ENCODE data around the gene CSNK2A3.

Gene CSNK2A3

GRCh38 chr11:11308249-11308648 lies 44.8 kb downstream of the CSNK2A3 start:
- no peak for TF ChIP-seq CTCF (IDR thresholded peaks at IDR 0.05)
- peaks cover 5 to 18% (median 8%) of the 10 kb centered on the region in 3 donors for H3K36me3 ChIP-seq
- no peak for DNase-seq
- no peak overlapping the region for H3K4me3 ChIP-seq
- no peaks in the 10 kb centered on the region for H3K9me3 ChIP-seq
- no peaks in the 10 kb centered on the region for H3K27me3 ChIP-seq
- H3K4me1 ChIP-seq = peaks cover 0 to 4% (median 3%) of the 10 kb centered on the region in 4 donors
- no peak overlapping the region for H3K27ac ChIP-seq
- intact Hi-C loops (cut with DNase I; ENCODE audit: low total_unique reads) = no loop called here

GRCh38 chr11:11306855-11307254 lies 46.2 kb downstream of the CSNK2A3 start:
- H3K36me3 ChIP-seq = peaks cover 5 to 18% (median 11%) of the 10 kb centered on the region in 3 donors
- H3K9me3 ChIP-seq = no peaks in the 10 kb centered on the region
- intact Hi-C loops (cut with DNase I; ENCODE audit: low total_unique reads) = no loop called here

DNA sequence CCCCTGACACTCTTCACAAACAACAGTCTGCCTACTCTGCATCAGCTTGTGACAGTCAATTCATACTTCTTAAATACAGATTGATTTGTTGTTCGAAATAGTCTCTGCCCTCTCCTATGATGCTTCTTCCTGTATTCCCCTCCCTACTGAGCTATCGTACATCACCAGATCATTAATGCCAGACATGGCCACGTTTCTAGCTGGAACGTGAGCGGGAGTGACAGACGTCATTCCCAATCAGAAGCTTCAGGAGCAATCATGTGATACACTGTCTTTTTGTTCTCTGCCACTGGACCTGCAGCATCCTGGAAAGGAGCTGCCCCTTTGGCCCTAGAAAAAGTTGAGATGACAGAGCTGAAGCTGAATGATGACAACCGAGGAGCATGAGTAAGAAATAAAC lies 48.5 kb downstream of the CSNK2A3 start:
- Histone ChIP-seq H3K9me3 (no peaks in the 10 kb centered on the region), H3K4me3 (no peak overlapping the region), H3K27me3 (no peaks in the 10 kb centered on the region), H3K4me1 (no peaks in the 10 kb centered on the region), H3K27ac (no peak overlapping the region), H3K36me3 (peaks cover 5 to 18% (median 11%) of the 10 kb centered on the region in 3 donors)
- no peak for DNase-seq
- no peak for TF ChIP-seq CTCF (IDR thresholded peaks at IDR 0.05)
- intact Hi-C loops (cut with DNase I; ENCODE audit: low total_unique reads) = no loop called here

More at GRCh38 chr11:11306855-11307254, 46.2 kb downstream of the CSNK2A3 start:
- no peaks in the 10 kb centered on the region for H3K27me3 ChIP-seq
- no peak overlapping the region for H3K27ac ChIP-seq
- DNase-seq = no peak
- H3K4me3 ChIP-seq = no peak overlapping the region
- TF ChIP-seq CTCF (IDR thresholded peaks at IDR 0.05) = no peak
- no peaks in the 10 kb centered on the region for H3K4me1 ChIP-seq

GRCh38 chr11:11302565-11302964 lies 50.5 kb downstream of the CSNK2A3 start:
- Histone ChIP-seq H3K27ac (no peak overlapping the region), H3K27me3 (no peaks in the 10 kb centered on the region), H3K36me3 (peaks cover 5 to 15% (median 10%) of the 10 kb centered on the region in 3 donors), H3K4me3 (no peak overlapping the region), H3K4me1 (no peaks in the 10 kb centered on the region), H3K9me3 (no peaks in the 10 kb centered on the region)
- DNase-seq = no peak
- no peak for TF ChIP-seq CTCF (IDR thresholded peaks at IDR 0.05)
- intact Hi-C loops (cut with DNase I; ENCODE audit: low total_unique reads) = no loop called here
